ENCODE results near the gene KIF19.

KIF19 gene

GRCh38 chr17:74318391-74318790 is 7.6 kb upstream of the KIF19 start:
- Histone ChIP-seq H3K27ac (no peak overlapping the region), H3K27me3 (peaks cover 19% of the 10 kb centered on the region), H3K4me3 (ENCODE audit: low read depth in 1 of 2, low read length in 1 of 2) (no peak overlapping the region), H3K36me3 (no peaks in the 10 kb centered on the region), H3K9me3 (no peaks in the 10 kb centered on the region), H3K4me1 (ENCODE audit: control insufficient read depth in 1 of 2, insufficient read depth in 1 of 2, low read depth in 1 of 2, low read length in 1 of 2) (no peaks in the 10 kb centered on the region)
- no peak for TF ChIP-seq CTCF (IDR thresholded peaks at IDR 0.05)

- H3K9me3 ChIP-seq: no peaks in the 10 kb centered on the region
- no peak for TF ChIP-seq CTCF (IDR thresholded peaks at IDR 0.05)
- H3K27me3 ChIP-seq: peaks cover 79% of the 10 kb centered on the region
- H3K27ac ChIP-seq: no peak overlapping the region
- H3K36me3 ChIP-seq: no peaks in the 10 kb centered on the region
- H3K4me1 ChIP-seq (ENCODE audit: control insufficient read depth in 1 of 2, insufficient read depth in 1 of 2, low read depth in 1 of 2, low read length in 1 of 2): no peaks in the 10 kb centered on the region
- H3K4me3 ChIP-seq (ENCODE audit: low read depth in 1 of 2, low read length in 1 of 2): no peak overlapping the region
These were observed 1.5 kb upstream of the KIF19 start for GRCh38 chr17:74324521-74324920.

GRCh38 chr17:74325376-74325742 is 667 bp upstream of the KIF19 start:
- H3K27me3 ChIP-seq: peaks cover 87% of the 10 kb centered on the region
- no peak overlapping the region for H3K27ac ChIP-seq
- no peak overlapping the region for H3K4me3 ChIP-seq (ENCODE audit: low read depth in 1 of 2, low read length in 1 of 2)
- H3K9me3 ChIP-seq: no peaks in the 10 kb centered on the region
- H3K4me1 ChIP-seq (ENCODE audit: control insufficient read depth in 1 of 2, insufficient read depth in 1 of 2, low read depth in 1 of 2, low read length in 1 of 2): no peaks in the 10 kb centered on the region
- H3K36me3 ChIP-seq: no peaks in the 10 kb centered on the region
- TF ChIP-seq CTCF (IDR thresholded peaks at IDR 0.05): no peak

GRCh38 chr17:74326506-74326905 is 480 bp downstream of the KIF19 start:
- no peak for TF ChIP-seq CTCF (IDR thresholded peaks at IDR 0.05)
- Histone ChIP-seq H3K4me3 (ENCODE audit: low read depth in 1 of 2, low read length in 1 of 2) (no peak overlapping the region), H3K9me3 (no peaks in the 10 kb centered on the region), H3K27me3 (peaks cover 94% of the 10 kb centered on the region), H3K27ac (no peak overlapping the region), H3K4me1 (ENCODE audit: control insufficient read depth in 1 of 2, insufficient read depth in 1 of 2, low read depth in 1 of 2, low read length in 1 of 2) (no peaks in the 10 kb centered on the region), H3K36me3 (no peaks in the 10 kb centered on the region)

- no peak overlapping the region for H3K27ac ChIP-seq
- H3K36me3 ChIP-seq: no peaks in the 10 kb centered on the region
- no peaks in the 10 kb centered on the region for H3K9me3 ChIP-seq
- H3K4me1 ChIP-seq (ENCODE audit: control insufficient read depth in 1 of 2, insufficient read depth in 1 of 2, low read depth in 1 of 2, low read length in 1 of 2): no peaks in the 10 kb centered on the region
- H3K4me3 ChIP-seq (ENCODE audit: low read depth in 1 of 2, low read length in 1 of 2): no peak overlapping the region
- TF ChIP-seq CTCF (IDR thresholded peaks at IDR 0.05): no peak
- peaks cover 83% of the 10 kb centered on the region for H3K27me3 ChIP-seq
These were observed 2.5 kb downstream of the KIF19 start for GRCh38 chr17:74328487-74328886.

- Histone ChIP-seq H3K27ac (no peak overlapping the region), H3K4me3 (ENCODE audit: low read depth in 1 of 2, low read length in 1 of 2) (no peak overlapping the region), H3K36me3 (no peaks in the 10 kb centered on the region), H3K4me1 (ENCODE audit: control insufficient read depth in 1 of 2, insufficient read depth in 1 of 2, low read depth in 1 of 2, low read length in 1 of 2) (no peaks in the 10 kb centered on the region), H3K27me3 (peaks cover 81% of the 10 kb centered on the region), H3K9me3 (no peaks in the 10 kb centered on the region)
- no peak for TF ChIP-seq CTCF (IDR thresholded peaks at IDR 0.05)
These were observed 3.4 kb downstream of the KIF19 start for GRCh38 chr17:74329378-74329777.

Measured in neutrophil (primary cell).